NCI-H1694 (cell line): Measurements from ENCODE around the gene CNBD2.
"Not testable (repeated sequence)": the region's sequence is repeated elsewhere in the genome, so short reads cannot be mapped to it uniquely, and the experiment has no call there.

ENCODE experiments used
- DNase-seq: peaks from one replicate; lab custom pipeline; 2025; lab: John Stamatoyannopoulos, UW

CNBD2 gene

DNA sequence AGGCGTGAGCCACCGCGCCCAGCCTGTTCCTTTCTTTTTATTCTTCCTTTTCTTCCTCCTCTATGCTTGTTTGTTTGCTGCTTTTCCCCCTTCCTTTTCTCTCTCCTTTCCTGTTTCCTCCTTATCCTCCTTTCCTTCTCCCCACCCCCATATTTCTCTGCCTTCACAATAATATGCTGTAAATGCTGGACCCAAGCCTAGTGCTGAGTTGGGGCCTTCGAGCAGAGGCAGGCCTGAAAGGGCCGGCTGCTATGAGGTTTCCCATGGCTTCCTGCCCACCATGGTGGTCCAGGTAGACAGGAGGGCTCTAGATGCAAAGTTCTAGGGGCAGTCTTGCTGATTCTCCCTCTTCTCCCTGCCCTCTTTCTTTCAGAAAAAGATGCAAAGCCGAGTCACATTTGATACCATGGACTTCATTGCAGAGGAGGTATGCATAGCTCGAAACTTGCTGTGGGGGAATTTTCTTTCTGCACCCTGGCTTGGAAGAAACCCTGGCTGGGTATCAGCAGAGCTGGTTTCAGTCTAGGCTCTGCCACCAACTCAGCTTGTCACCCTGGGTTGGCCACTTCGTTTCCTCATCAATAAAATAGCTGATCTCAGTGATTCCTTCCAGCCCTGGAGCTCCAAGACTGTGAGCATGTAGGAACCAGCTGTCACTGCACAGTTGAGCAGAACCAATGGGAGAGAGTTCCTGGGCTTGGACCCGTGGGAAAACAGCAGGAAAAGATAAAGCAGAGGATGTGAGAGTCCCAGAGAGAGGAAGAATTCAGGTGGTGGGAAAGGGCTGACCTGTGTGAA, 7.4 kb downstream of the CNBD2 start:
- no peak for DNase-seq

DNA sequence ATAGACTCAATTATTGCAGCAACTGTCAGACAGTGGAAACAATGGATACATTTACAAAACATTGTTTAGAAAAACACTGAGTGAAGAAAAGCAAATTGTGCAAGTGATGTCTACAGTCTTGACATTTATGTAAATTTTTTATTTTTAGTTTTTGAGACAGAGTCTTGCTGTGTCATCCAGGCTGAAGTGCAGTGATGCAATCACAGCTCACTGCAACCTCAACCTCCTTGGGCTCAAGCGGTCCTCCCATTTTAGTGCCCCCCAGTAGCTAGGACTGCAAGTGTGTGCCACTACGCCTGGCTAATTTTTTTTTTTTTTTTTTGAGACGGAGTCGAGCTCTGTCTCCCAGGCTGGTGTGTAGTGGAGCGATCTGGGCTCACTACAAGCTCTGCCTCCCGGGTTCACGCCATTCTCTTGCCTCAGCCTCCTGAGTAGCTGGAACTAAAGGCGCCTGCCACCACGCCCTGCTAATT, 9.7 kb downstream of the CNBD2 start:
- no peak for DNase-seq

- no peak for DNase-seq
Observed at GRCh38 chr20:35979544-35979943, 11.2 kb downstream of the CNBD2 start.

- no peak for DNase-seq
Observed at GRCh38 chr20:35981969-35982368, 13.6 kb downstream of the CNBD2 start.

DNA sequence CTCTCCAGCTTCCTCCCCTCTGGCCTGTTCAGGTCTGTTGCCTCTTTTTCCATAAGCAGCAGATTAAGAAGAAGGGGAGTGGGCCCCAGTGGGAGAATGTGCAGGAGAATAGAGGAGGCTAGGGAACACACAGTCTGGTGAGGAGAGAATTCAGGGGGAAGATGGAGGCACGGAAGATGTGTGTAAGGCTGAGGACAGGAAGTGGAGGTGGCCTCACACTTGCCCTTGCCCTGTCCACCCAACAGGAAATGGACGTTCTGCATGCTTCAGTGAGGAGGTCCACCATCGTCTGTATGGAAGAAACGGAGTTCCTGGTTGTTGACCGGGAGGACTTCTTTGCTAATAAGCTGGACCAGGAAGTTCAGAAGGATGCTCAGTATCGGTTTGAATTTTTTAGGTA, 16.0 kb downstream of the CNBD2 start:
- no peak for DNase-seq

GRCh38 chr20:35985806-35986205, 17.4 kb downstream of the CNBD2 start:
- DNase-seq: no peak

- no peak for DNase-seq
Observed at GRCh38 chr20:35988910-35989463, 20.6 kb downstream of the CNBD2 start.

- peak; percentile 58 for DNase-seq
Observed at GRCh38 chr20:35991142-35991771, 22.9 kb downstream of the CNBD2 start.

DNA sequence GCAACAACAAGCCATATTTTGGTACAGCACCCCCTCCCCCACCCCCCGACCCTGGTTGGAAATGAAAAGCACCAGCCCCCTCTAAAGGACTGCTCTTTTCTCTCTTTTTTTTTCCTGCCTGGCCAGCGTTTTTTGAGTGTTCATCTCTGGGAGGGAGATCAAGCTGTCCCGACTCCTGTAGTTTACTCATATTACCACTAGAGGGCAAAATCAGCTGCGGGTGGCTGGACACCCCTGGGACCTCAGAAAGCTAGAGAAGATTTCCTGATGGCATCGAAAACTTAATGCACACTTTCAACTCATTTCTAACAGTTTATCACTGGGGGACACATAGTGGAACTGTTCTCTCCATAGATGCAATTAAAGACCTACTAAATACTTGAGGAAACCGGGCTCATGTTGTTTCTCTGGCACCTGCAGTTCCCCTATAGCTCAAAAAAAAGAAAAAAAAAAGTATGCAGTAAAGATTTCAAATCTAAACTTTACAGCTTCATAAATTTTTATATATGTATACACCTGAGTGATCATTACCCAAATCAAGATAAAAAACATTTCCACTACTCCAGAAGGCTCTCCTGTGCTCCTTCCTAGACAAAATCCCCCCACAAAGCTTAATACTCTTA, 24.4 kb downstream of the CNBD2 start:
- peak; percentile 89 for DNase-seq

GRCh38 chr20:35994994-35995453, 26.6 kb downstream of the CNBD2 start:
- DNase-seq: peak; percentile 85

DNA sequence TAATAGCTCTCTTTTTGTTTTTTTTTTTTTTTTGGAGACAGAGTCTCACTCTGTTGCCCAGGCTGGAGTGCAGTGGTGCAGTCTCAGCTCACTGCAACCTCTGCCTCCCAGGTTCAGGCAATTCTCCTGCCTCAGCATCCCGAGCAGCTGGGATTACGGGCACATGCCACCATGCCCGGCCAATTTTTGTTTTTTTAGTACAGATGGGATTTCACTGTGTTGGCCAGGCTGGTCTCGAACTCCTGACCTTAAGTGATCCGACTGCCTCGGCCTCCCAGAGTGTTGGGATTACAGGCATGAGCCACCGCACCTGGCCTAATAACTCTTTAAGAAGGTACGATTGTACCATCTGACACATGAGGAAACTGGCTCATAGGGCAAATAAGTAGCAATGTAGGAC, 28.1 kb downstream of the CNBD2 start:
- DNase-seq: not testable (repeated sequence)

DNA sequence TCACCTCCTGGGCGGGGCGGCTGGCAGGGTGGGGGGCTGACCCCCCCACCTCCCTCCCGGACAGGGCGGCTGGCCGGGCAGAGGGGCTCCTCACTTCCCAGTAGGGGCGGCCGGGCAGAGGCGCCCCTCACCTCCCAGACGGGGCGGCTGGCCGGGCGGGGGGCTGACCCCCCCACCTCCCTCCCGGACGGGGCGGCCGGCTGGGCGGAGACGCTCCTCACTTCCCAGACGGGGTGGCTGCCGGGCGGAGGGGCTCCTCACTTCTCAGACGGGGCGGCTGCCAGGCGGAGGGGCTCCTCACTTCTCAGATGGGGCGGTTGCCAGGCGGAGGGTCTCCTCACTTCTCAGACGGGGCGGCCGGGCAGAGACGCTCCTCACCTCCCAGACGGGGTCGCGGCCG, 32.9 kb downstream of the CNBD2 start:
- not testable (repeated sequence) for DNase-seq

- no peak for DNase-seq
Observed at GRCh38 chr20:36002855-36003254, 34.5 kb downstream of the CNBD2 start.

GRCh38 chr20:36004045-36004444, 35.7 kb downstream of the CNBD2 start:
- DNase-seq: no peak

- DNase-seq: no peak
Observed at GRCh38 chr20:36008461-36009035, 40.2 kb downstream of the CNBD2 start.

GRCh38 chr20:36010076-36010475, 41.7 kb downstream of the CNBD2 start:
- no peak for DNase-seq

DNA sequence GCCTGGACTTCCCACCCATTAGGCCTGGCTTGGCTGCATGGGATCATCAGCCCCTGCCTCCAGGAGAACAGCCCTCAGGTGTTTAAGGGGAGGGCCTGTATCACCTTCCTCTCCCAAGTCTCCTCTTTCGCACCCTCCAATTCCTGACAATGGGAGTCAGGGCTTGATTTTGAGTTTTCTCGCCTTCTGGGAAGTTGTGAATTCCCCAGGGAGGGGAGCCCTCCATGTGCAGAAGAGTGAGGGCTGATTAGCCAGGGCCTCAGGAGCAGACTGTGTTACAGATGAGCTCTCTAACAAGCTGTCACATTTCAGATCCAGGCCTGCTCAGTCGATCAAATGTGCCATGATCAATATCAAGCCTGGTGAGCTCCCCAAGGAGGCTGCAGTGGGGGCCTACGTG, 42.4 kb downstream of the CNBD2 start:
- no peak for DNase-seq

DNA sequence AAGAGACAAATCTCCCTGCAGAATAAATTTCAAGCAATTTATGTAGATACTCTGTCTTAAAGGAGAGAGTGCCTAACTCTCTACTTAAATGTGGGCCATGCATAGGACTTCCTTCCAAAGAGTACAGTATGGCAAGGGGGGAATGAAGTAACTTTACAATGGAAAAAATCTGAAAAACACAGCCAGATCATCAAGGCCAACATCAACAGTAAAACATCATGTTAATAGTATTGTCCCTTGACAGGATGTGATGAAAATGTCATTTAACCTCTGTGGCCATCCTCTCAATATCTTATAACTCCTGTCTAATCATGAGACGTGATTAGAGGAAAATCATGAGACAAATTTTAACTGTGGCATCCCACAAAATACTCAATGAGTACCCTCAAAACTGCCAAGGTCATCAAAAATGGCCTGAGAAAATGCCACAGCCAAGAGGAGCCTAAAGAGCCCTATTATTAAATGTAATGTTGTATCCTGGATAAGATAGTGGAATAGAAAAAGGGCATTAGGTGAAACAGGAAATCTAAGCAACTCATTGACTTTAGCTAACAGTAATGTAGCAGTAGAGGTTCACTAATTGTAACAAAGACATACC, 47.5 kb downstream of the CNBD2 start:
- no peak for DNase-seq

DNA sequence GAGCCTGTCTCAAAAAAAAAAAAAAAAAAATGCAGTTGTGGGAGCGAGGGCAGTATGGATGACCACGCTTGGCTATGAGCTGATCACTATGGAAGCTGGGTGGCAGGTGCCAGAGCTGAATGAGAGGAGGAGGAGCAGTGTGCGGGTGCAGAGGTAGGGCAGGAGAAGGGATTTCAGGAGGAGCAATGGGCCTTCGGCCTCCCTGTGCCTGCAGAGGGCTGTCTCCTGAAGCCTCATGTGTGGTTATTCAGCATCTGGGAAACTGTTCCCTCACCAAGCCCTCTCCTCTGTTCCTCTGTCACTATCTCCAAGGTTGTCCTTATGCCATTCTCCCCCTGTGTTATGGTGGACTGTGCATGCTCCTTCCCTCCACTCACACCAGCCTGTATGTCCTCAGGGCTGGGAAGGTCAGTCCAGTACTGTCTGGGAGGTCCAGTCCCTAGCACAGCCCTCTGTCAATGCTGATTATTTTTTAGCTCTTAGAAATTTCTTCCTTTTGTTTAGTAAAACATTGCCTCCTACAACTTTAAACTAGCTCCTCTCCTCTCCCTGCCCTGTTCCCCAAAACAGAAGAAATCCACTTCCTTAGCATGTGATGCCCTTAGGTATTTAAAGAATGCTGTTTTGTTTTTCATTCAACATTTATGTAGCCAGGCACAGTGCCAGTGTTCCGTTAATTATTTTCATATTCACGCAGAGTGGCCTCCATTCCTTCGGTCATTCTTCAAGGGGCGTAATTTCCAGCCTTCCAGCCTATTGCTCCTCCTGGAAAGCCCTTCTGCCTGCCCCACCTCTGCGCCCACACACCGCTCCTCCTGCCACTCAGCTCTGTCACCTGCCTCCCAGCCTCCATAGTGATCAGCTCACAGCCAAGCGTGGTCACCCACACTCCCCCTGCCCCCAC, 48.9 kb downstream of the CNBD2 start:
- DNase-seq: no peak

GRCh38 chr20:36018208-36018988, 50.0 kb downstream of the CNBD2 start:
- DNase-seq: no peak
